HCT116 (cell line): Measurements from ENCODE around the gene CASTOR2. TPM values are rescaled to one million over a fixed set of nuclear protein-coding genes. Genes with fewer than 3 reads are reported as not detected.

ENCODE experiments used
- ATAC-seq: fragments of 200-7000 bp; cut with Tn5 transposase; 2 replicates; pipeline ENCODE4 v1.9.1; 2020; ENCODE audit warnings: mild to moderate bottlenecking, moderate library complexity
- BruUV-seq: library from RNA; stranded (reverse); fragments of 400-500 nt; replicated peaks from 2 replicates; lab custom pipeline; 2021; lab: Mats Ljungman, UMichigan
- CTCF ChIA-PET: fragments of 300-600 bp; sonication (Branson Sonifier 250); formaldehyde crosslinking; loops from one replicate; lab custom pipeline; 2021; ENCODE audit warnings: antibody characterized with exemption; lab: Charles Lee
- POLR2A ChIA-PET: fragments of 300-600, 350-600 bp; sonication (Branson Sonifier 250); formaldehyde crosslinking; loops from one replicate; lab custom pipeline; 2021; ENCODE audit warnings: antibody characterized with exemption; lab: Charles Lee
- RAD21 ChIA-PET, 2 experiments: fragments of 300-600 bp; sonication (Branson Sonifier 250); formaldehyde crosslinking; loops; one replicate each; lab custom pipeline; 2023; ENCODE audit warnings: low total read pairs in 2 of 2; ENCODE audit not compliant: uncharacterized antibody in 2 of 2, unreplicated experiment in 2 of 2, low non-redundant PET in 1 of 2; lab: Charles Lee
- DNase-seq: peaks from one replicate; pipeline ENCODE4 v3.0.0-alpha.2; 2010; ENCODE audit warnings: low read depth, low spot score
- H2AFZ ChIP-seq: fragments of 200-600 bp; shearing (Covaris generic), sonication (generic); 2 replicates; pipeline ENCODE4 v1.6.1; 2017; ENCODE audit warnings: low read depth, mixed run types, mixed read lengths, antibody characterized with exemption, low read length; ENCODE audit not compliant: poor library complexity, severe bottlenecking
- H3K27ac ChIP-seq: 2 replicates; pipeline ENCODE4 v1.5.1; 2012; ENCODE audit warnings: low read depth, low read length
- H3K27me3 ChIP-seq: fragments of 200-600 bp; sonication (generic); 2 replicates; pipeline ENCODE4 v1.6.1; 2016; ENCODE audit warnings: mixed run types, low read length, mixed read lengths; ENCODE audit not compliant: insufficient read depth
- H3K36me3 ChIP-seq, 2 experiments: fragments of 200-500 bp in 1 of 2; fragments of 200-600 bp in 1 of 2; sonication (Bioruptor generic) in 1 of 2; sonication (generic) in 1 of 2; 2 replicates each; pipeline versions ENCODE4 v1.5.1 to v1.6.1; 2014 to 2016; ENCODE audit warnings: low read length in 2 of 2, inconsistent platforms in 1 of 2, mixed read lengths in 1 of 2, mixed run types in 1 of 2; ENCODE audit not compliant: insufficient read depth in 2 of 2, control insufficient read depth in 1 of 2
- H3K4me1 ChIP-seq, 2 experiments: fragments of 200-600 bp in 1 of 2; sonication (generic) in 1 of 2; 2 replicates each; pipeline versions ENCODE4 v1.5.1 to v1.6.1; 2012 to 2017; ENCODE audit warnings: low read length in 2 of 2, inconsistent platforms in 1 of 2, mild to moderate bottlenecking in 1 of 2, mixed read lengths in 1 of 2, mixed run types in 1 of 2, moderate library complexity in 1 of 2; ENCODE audit not compliant: insufficient read depth in 2 of 2, control insufficient read depth in 1 of 2
- H3K4me2 ChIP-seq: fragments of 200-600 bp; sonication (generic); 2 replicates; pipeline ENCODE4 v1.6.1; 2017; ENCODE audit warnings: mixed run types, low read length, mixed read lengths
- H3K4me3 ChIP-seq, 2 experiments: fragments of 200-600 bp in 1 of 2; sonication (generic) in 1 of 2; replicated peaks in 1 of 2; 2 replicates each; pipeline ENCODE4 v1.5.1; 2011 to 2016; ENCODE audit warnings: low read length in 2 of 2, control low read depth in 1 of 2, low read depth in 1 of 2, mild to moderate bottlenecking in 1 of 2, mixed read lengths in 1 of 2, mixed run types in 1 of 2
- H3K79me2 ChIP-seq: fragments of 200-600 bp; sonication (generic); 2 replicates; pipeline ENCODE4 v1.6.1; 2017; ENCODE audit warnings: mild to moderate bottlenecking, mixed run types, low read length, moderate library complexity, mixed read lengths; ENCODE audit not compliant: insufficient read depth
- H3K9ac ChIP-seq: fragments of 200-600 bp; sonication (generic); 2 replicates; pipeline ENCODE4 v1.6.1; 2016; ENCODE audit warnings: low read length, mixed read lengths
- H3K9me2 ChIP-seq: fragments of 200-600 bp; sonication (generic), shearing (Covaris generic); 2 replicates; pipeline ENCODE4 v1.6.1; 2017; ENCODE audit warnings: mixed run types, mild to moderate bottlenecking, moderate library complexity; ENCODE audit not compliant: insufficient read depth
- H3K9me3 ChIP-seq, 2 experiments: fragments of 200-500 bp in 1 of 2; fragments of 200-600 bp in 1 of 2; sonication (Bioruptor generic) in 1 of 2; sonication (generic) in 1 of 2; 2 replicates each; pipeline ENCODE4 v1.6.1; 2014 to 2017; ENCODE audit warnings: low read length in 2 of 2, mixed read lengths in 2 of 2, inconsistent platforms in 1 of 2, low read depth in 1 of 2, mild to moderate bottlenecking in 1 of 2, mixed run types in 1 of 2, moderate library complexity in 1 of 2; ENCODE audit not compliant: control insufficient read depth in 1 of 2, insufficient read depth in 1 of 2
- H4K20me1 ChIP-seq: fragments of 200-600 bp; sonication (generic), shearing (Covaris generic); 2 replicates; pipeline ENCODE4 v1.6.1; 2017; ENCODE audit warnings: mixed run types, mild to moderate bottlenecking, moderate library complexity; ENCODE audit not compliant: insufficient read depth
- EZH2phosphoT487 ChIP-seq: fragments of 200-600 bp; IDR thresholded peaks from 2 replicates; pipeline ENCODE4 v1.6.1; 2018; ENCODE audit warnings: antibody characterized with exemption, borderline replicate concordance
- FOSL1 ChIP-seq: IDR thresholded peaks from 2 replicates; pipeline ENCODE4 v1.6.1; 2012; ENCODE audit warnings: low read depth
- MAX ChIP-seq: IDR thresholded peaks from 2 replicates; pipeline ENCODE4 v1.6.1; 2012
- RAD21 ChIP-seq: IDR thresholded peaks from 2 replicates; pipeline ENCODE4 v1.6.1; 2012; ENCODE audit warnings: low read depth, mild to moderate bottlenecking
- REST ChIP-seq: IDR thresholded peaks from 2 replicates; pipeline ENCODE4 v1.6.1; 2012; ENCODE audit warnings: low read depth
- SP1 ChIP-seq: IDR thresholded peaks from 2 replicates; pipeline ENCODE4 v1.6.1; 2012; ENCODE audit warnings: low read depth
- TCF7L2 ChIP-seq: IDR thresholded peaks from 2 replicates; pipeline ENCODE4 v1.7.0; 2011; ENCODE audit warnings: borderline replicate concordance, inconsistent platforms; ENCODE audit not compliant: insufficient read depth, insufficient read length; ENCODE audit errors: extremely low read depth
- intact Hi-C: fragments of 100-400 bp; cut with micrococcal nuclease; formaldehyde crosslinking; loops from 2 replicates; pipeline ENCODE4 v1.10.0; 2022
- total RNA-seq: library from RNA; stranded (reverse); gene quantifications from one replicate; pipeline ENCODE4 v1.2.1, GENCODE V29; 2021; ENCODE audit not compliant: unreplicated experiment
- TF ChIP-seq, protein P1 (sequence below): IDR thresholded peaks from 2 replicates; pipeline ENCODE4 v1.6.1; 2012
- TF ChIP-seq, protein P2 (sequence below): IDR thresholded peaks from 2 replicates; pipeline ENCODE4 v1.6.1; 2011; ENCODE audit warnings: mild to moderate bottlenecking, low read length, moderate library complexity; ENCODE audit not compliant: insufficient replicate concordance; ENCODE audit errors: extremely low read depth

Gene CASTOR2
- total RNA-seq, 1 experiment from 2014 or later: 9.4 TPM

DNA sequence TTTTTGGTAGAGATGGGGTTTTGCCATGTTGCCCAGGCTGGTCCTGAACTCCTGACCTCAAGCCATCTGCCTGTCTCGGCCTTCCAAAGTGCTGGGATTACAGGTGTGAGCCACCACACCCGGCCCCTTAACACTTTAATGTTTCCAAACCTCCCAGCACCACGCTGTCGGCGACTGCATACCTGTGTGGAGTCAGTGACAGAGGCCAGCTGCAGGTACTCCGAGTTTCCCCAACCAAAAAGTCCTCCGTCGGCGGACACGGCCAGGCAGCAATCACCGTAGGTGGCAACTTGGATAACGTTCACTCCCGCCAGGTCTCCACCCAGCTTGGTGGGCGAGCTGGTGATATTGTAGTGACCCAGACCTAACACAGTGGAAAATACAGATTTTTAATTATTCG lies 93.9 kb downstream of the CASTOR2 start:
- RAD21 ChIA-PET: no interaction called here
- no peaks in the 10 kb centered on the region for H3K27me3 ChIP-seq
- no TSS peak for BruUV-seq
- H2AFZ ChIP-seq: no peak overlapping the region
- TF ChIP-seq, protein P1, sequence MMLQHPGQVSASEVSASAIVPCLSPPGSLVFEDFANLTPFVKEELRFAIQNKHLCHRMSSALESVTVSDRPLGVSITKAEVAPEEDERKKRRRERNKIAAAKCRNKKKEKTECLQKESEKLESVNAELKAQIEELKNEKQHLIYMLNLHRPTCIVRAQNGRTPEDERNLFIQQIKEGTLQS: no peak
- TF ChIP-seq MAX (no peak), TCF7L2 (no peak), FOSL1 (no peak), SP1 (no peak), EZH2phosphoT487 (no peak), REST (no peak), RAD21 (no peak)
- TF ChIP-seq, protein P2, sequence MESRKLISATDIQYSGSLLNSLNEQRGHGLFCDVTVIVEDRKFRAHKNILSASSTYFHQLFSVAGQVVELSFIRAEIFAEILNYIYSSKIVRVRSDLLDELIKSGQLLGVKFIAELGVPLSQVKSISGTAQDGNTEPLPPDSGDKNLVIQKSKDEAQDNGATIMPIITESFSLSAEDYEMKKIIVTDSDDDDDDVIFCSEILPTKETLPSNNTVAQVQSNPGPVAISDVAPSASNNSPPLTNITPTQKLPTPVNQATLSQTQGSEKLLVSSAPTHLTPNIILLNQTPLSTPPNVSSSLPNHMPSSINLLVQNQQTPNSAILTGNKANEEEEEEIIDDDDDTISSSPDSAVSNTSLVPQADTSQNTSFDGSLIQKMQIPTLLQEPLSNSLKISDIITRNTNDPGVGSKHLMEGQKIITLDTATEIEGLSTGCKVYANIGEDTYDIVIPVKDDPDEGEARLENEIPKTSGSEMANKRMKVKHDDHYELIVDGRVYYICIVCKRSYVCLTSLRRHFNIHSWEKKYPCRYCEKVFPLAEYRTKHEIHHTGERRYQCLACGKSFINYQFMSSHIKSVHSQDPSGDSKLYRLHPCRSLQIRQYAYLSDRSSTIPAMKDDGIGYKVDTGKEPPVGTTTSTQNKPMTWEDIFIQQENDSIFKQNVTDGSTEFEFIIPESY: no peak
- H3K4me3 ChIP-seq: no peak overlapping the region
- no peaks in the 10 kb centered on the region for H3K4me1 ChIP-seq
- CTCF ChIA-PET: no interaction called here
- H3K9me2 ChIP-seq: no peaks in the 10 kb centered on the region
- no peaks in the 10 kb centered on the region for H3K79me2 ChIP-seq
- no peak overlapping the region for H3K27ac ChIP-seq
- DNase-seq (no peak), ATAC-seq (no peak)
- intact Hi-C loops: no loop called here
- no peak overlapping the region for H3K9ac ChIP-seq
- POLR2A ChIA-PET: no interaction called here
- peaks cover 14 to 42% of the 10 kb centered on the region in 2 experiments; a peak in 3 of 4 replicates for H3K36me3 ChIP-seq
- no peaks in the 10 kb centered on the region for H4K20me1 ChIP-seq
- no peaks in the 10 kb centered on the region for H3K9me3 ChIP-seq
- H3K4me2 ChIP-seq: no peak overlapping the region
